ENCODE data around the gene ENAH. TPM values are rescaled to one million over a fixed set of nuclear protein-coding genes. Genes with fewer than 3 reads are reported as not detected.

The ENAH gene
- total RNA-seq, 1 experiment from 2014 or later, result 100 TPM

DNA sequence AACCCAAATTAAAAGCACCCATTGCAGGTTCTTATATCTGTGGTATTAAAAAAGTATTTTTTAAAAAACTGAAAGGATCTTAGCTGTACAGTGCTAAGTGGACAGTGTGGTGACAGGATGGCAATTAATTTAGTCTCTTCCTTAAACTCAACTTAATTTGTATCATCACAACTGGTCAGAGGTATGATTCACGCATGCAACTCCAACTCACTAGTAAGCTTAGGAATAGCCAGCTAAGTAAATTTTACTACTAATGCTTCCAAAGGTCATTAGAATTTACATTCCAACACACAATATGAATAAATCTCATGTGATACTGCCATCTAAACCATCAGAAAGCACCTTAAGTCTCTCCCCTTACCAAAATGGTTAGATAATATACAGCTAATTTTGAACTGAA lies 35.4 kb downstream of the ENAH start:
- ChIA-PET POLR2A (no interaction called here), CTCF (no interaction called here)

More for the DNA sequence above, 35.4 kb downstream of the ENAH start:
- Histone ChIP-seq H3K9me3 (ENCODE audit: control insufficient read depth in 1 of 2, insufficient read depth in 1 of 2, low read depth in 1 of 2, low read length in 2 of 2) (no peaks in the 10 kb centered on the region), H3K36me3 (ENCODE audit: control insufficient read depth in 1 of 2, insufficient read depth in 2 of 2, low read length in 2 of 2) (no peaks in the 10 kb centered on the region), H2AFZ (ENCODE audit: low read depth, low read length, poor library complexity, severe bottlenecking) (no peak overlapping the region), H3K79me2 (ENCODE audit: insufficient read depth, low read length) (peaks cover 65% of the 10 kb centered on the region), H3K4me2 (ENCODE audit: low read length) (no peak overlapping the region), H4K20me1 (ENCODE audit: insufficient read depth) (peaks cover 7% of the 10 kb centered on the region; the same call in 1 of the 2 replicates), H3K27me3 (ENCODE audit: insufficient read depth, low read length) (no peaks in the 10 kb centered on the region), H3K27ac (ENCODE audit: low read depth, low read length) (no peak overlapping the region), H3K9me2 (ENCODE audit: insufficient read depth) (no peaks in the 10 kb centered on the region), H3K4me1 (ENCODE audit: control insufficient read depth in 1 of 2, insufficient read depth in 2 of 2, low read length in 2 of 2) (peaks cover 0 to 3% of the 10 kb centered on the region in 2 experiments; a peak in 1 of 4 replicates), H3K9ac (ENCODE audit: low read length) (no peak overlapping the region), H3K4me3 (replicated peaks in 1 of 2; ENCODE audit: low read depth in 1 of 2, low read length in 2 of 2) (no peak overlapping the region)
- intact Hi-C loops (cut with micrococcal nuclease), result no loop called here
- RAD21 ChIA-PET (ENCODE audit: low non-redundant PET in 1 of 2, low total read pairs in 2 of 2, uncharacterized antibody in 2 of 2, unreplicated experiment in 2 of 2), result no interaction called here
- ATAC-seq (no peak), DNase-seq (ENCODE audit: low read depth, low spot score) (no peak)
- no TSS peak for BruUV-seq (replicated peaks)
- TF ChIP-seq EZH2 (IDR thresholded peaks at IDR 0.05) (no peak), CEBPB (IDR thresholded peaks at IDR 0.05; ENCODE audit: low read depth) (no peak), ZNF274 (IDR thresholded peaks at IDR 0.05; ENCODE audit: low read depth, low read length) (no peak), CBX3 (IDR thresholded peaks at IDR 0.05; ENCODE audit: low read depth) (no peak), TCF7L2 (IDR thresholded peaks at IDR 0.05; ENCODE audit: borderline replicate concordance, extremely low read depth, insufficient read depth, insufficient read length) (no peak), ELF1 (IDR thresholded peaks at IDR 0.05; ENCODE audit: borderline replicate concordance, low read depth) (no peak), EGR1 (IDR thresholded peaks at IDR 0.05; ENCODE audit: low read depth) (no peak), SRF (IDR thresholded peaks at IDR 0.05; ENCODE audit: low read depth) (no peak), YY1 (IDR thresholded peaks at IDR 0.05; ENCODE audit: extremely low read depth, insufficient replicate concordance, low read depth, low read length) (no peak), JUND (IDR thresholded peaks at IDR 0.05) (no peak), SP1 (IDR thresholded peaks at IDR 0.05; ENCODE audit: low read depth) (no peak)
- TF ChIP-seq, protein P1, sequence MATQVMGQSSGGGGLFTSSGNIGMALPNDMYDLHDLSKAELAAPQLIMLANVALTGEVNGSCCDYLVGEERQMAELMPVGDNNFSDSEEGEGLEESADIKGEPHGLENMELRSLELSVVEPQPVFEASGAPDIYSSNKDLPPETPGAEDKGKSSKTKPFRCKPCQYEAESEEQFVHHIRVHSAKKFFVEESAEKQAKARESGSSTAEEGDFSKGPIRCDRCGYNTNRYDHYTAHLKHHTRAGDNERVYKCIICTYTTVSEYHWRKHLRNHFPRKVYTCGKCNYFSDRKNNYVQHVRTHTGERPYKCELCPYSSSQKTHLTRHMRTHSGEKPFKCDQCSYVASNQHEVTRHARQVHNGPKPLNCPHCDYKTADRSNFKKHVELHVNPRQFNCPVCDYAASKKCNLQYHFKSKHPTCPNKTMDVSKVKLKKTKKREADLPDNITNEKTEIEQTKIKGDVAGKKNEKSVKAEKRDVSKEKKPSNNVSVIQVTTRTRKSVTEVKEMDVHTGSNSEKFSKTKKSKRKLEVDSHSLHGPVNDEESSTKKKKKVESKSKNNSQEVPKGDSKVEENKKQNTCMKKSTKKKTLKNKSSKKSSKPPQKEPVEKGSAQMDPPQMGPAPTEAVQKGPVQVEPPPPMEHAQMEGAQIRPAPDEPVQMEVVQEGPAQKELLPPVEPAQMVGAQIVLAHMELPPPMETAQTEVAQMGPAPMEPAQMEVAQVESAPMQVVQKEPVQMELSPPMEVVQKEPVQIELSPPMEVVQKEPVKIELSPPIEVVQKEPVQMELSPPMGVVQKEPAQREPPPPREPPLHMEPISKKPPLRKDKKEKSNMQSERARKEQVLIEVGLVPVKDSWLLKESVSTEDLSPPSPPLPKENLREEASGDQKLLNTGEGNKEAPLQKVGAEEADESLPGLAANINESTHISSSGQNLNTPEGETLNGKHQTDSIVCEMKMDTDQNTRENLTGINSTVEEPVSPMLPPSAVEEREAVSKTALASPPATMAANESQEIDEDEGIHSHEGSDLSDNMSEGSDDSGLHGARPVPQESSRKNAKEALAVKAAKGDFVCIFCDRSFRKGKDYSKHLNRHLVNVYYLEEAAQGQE (IDR thresholded peaks at IDR 0.05; ENCODE audit: low read depth), result no peak
- TF ChIP-seq, protein P2, sequence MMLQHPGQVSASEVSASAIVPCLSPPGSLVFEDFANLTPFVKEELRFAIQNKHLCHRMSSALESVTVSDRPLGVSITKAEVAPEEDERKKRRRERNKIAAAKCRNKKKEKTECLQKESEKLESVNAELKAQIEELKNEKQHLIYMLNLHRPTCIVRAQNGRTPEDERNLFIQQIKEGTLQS (IDR thresholded peaks at IDR 0.05), result no peak
- TF ChIP-seq, protein P3, sequence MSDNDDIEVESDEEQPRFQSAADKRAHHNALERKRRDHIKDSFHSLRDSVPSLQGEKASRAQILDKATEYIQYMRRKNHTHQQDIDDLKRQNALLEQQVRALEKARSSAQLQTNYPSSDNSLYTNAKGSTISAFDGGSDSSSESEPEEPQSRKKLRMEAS (IDR thresholded peaks at IDR 0.05), result no peak
- TF ChIP-seq, protein P4, sequence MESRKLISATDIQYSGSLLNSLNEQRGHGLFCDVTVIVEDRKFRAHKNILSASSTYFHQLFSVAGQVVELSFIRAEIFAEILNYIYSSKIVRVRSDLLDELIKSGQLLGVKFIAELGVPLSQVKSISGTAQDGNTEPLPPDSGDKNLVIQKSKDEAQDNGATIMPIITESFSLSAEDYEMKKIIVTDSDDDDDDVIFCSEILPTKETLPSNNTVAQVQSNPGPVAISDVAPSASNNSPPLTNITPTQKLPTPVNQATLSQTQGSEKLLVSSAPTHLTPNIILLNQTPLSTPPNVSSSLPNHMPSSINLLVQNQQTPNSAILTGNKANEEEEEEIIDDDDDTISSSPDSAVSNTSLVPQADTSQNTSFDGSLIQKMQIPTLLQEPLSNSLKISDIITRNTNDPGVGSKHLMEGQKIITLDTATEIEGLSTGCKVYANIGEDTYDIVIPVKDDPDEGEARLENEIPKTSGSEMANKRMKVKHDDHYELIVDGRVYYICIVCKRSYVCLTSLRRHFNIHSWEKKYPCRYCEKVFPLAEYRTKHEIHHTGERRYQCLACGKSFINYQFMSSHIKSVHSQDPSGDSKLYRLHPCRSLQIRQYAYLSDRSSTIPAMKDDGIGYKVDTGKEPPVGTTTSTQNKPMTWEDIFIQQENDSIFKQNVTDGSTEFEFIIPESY (IDR thresholded peaks at IDR 0.05; ENCODE audit: extremely low read depth, insufficient replicate concordance, low read length), result no peak
- TF ChIP-seq, protein P5, sequence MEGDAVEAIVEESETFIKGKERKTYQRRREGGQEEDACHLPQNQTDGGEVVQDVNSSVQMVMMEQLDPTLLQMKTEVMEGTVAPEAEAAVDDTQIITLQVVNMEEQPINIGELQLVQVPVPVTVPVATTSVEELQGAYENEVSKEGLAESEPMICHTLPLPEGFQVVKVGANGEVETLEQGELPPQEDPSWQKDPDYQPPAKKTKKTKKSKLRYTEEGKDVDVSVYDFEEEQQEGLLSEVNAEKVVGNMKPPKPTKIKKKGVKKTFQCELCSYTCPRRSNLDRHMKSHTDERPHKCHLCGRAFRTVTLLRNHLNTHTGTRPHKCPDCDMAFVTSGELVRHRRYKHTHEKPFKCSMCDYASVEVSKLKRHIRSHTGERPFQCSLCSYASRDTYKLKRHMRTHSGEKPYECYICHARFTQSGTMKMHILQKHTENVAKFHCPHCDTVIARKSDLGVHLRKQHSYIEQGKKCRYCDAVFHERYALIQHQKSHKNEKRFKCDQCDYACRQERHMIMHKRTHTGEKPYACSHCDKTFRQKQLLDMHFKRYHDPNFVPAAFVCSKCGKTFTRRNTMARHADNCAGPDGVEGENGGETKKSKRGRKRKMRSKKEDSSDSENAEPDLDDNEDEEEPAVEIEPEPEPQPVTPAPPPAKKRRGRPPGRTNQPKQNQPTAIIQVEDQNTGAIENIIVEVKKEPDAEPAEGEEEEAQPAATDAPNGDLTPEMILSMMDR (IDR thresholded peaks at IDR 0.05 in 2 of 3, conservative IDR thresholded peaks at IDR 0.05 in 1 of 3; ENCODE audit: borderline replicate concordance in 1 of 3, insufficient read depth in 1 of 3, low read depth in 2 of 3, low read length in 2 of 3), result no peak
